GM21390 (cell line): ENCODE measurements around the gene HACD1.
"Not testable (repeated sequence)": the region's sequence is repeated elsewhere in the genome, so short reads cannot be mapped to it uniquely, and the experiment has no call there.

Experiments used
- ATAC-seq: cut with Tn5 transposase; IDR thresholded peaks from one replicate; pipeline ENCODE4 v1.9.1; 2021; ENCODE audit not compliant: unreplicated experiment

The HACD1 gene

DNA sequence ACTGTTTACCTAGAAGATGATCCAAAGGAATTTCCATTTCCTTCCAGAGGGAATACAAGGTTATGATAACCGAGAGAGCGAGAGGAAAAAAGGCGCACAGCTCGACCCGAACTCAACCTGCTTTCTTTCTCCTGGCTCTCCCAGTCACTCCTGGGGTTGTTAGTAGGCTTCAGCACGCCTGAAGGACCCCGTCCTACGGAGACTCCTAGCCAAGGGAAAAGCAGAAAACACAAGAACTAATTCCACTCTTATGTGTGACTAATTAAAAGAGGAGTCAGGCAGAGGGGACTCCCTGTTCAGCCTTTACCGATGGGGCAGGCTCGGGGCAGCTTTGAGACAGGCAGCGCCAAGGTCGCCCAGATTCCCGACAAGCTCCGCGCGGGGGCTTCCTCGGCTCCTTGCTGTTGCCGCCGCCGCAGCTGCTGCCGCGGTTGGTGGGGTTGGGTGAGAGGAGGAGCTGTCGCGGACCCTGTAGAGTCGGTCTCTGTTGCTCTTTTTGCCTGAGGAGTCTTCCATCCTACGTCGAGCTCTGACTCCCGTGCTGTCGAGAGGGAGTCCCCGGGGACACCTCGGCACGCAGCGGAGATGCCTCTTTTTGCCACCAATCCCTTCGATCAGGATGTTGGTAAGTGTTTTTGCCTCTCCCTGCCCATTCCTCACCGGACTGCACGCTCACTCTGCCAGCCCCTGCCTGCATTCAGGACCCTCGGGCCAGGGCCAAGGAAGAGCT, 26.7 kb upstream of the HACD1 start, which contains the start of gene STAM:
STAM (plus strand) TSS at position 397 of the 730 bp plus-strand sequence; CDS start at position 586, 189 bp downstream.
- peak; percentile 88 for ATAC-seq

DNA sequence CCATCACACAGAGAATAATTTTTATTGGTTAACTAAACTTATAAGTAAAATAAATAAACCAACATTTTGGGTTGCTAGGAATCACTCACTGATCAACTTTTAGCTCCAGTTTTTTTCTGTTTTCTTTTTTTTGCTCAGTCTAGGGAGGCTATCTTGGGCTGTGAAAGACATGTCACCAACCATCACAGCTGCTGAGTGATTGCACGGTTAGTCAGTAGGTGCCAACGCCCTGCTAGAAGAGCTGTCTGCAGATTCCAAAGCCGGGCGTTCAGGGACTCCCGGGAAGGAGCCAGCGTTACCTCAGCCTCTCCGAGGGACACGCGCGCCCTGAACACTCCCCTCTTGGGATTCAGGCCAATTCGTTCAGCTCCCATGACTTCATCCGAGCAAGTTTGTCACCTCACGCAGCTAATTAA, 26.2 kb upstream of the HACD1 start:
- ATAC-seq = peak; percentile 31

DNA sequence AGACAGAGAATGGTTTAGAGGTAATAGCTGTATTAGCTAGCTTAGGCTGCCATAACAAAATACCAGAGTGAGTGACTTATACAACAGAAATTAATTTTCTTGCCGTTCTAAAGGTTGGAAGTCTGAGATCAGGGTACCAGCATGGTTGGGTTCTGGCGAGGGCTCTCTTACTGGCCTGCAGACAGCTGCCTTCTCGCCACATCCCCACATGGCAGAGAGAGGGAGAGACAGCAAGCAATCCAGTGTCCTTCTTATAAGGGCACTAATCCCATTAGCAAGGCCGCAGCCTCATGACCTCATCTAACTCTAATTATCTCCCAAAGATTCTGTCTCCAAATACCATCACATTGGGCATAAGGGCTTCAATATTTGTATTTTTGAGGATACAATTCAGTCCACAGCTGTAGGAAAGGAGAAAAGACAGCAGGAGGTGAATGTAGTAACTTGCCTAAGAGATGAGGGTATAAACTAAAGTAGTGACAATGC, 23.2 kb upstream of the HACD1 start:
- ATAC-seq = no peak

DNA sequence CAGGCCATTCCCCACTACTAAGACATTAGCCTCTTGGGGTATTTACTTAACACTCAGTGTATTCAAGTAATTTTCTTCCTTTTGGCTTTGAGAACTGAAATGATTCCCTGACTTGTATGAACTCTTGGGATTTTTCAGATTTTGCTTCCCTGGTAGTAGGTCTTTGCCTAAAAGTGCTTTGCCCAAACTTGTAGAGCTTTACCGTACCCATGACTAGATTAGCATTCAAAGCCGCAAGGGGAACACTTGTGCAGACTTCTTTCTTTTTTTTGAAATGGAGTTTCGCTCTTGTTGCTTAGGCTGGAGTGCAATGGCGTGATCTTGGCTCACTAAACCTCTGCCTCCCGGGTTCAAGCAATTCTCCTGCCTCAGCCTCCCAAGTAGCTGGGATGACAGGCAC, 20.7 kb upstream of the HACD1 start:
- no peak for ATAC-seq

DNA sequence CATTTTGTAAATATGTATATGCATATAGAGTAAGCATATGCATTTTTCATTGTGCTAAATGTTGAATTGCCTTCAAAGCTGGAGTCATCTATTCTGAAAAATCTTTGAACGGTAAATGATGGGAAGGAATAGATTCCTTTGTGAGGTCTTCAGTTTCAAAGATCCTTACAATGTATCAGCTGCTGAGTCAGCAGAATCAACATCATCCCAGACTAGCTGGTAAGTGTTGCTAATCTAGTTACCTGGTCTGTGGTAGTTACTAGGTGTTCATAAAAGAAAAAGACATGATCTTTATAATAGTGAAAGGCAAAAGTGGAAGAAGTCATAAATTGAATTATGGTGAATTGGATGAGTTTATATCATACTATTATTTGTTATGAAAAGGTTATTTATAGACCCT, 16.2 kb upstream of the HACD1 start:
- ATAC-seq = no peak

DNA sequence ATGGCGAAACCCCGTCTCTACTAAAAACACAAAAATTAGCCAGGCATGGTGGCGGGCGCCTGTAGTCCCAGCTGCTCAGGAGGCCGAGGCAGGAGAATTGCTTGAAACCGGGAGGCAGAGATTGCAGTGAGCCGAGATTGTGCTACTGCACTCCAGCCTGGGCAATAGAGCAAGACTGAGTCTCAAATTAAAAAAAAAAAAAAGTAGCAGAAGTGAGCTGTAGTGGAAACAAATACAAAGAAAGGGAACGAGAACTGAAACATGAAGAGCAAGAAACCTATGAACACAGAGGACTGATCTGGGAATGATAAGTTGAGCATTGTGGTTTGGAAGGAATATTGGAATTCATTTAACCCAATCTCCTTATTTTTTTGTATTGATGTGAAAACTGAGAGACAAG, 15.4 kb upstream of the HACD1 start:
- ATAC-seq = not testable (repeated sequence)

DNA sequence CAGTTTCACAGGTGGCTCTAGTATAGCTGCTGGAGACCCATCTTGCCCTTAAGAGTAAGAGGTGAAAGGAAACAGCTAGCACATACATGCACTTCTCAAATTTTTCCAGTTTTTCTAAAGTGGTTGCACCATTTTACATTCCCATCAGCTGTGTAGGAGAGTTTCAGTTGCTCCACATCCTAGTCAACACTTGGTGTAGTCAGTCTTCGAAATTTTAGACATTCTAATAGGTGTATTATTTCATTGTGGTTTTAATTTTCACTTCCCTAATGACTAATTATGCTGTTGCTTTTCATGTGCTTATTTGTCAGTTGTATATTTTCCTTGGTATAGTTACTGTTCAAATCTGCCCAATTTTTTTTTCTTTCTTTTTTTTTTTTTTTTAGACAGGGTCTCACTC, 9.5 kb upstream of the HACD1 start:
- ATAC-seq = no peak

DNA sequence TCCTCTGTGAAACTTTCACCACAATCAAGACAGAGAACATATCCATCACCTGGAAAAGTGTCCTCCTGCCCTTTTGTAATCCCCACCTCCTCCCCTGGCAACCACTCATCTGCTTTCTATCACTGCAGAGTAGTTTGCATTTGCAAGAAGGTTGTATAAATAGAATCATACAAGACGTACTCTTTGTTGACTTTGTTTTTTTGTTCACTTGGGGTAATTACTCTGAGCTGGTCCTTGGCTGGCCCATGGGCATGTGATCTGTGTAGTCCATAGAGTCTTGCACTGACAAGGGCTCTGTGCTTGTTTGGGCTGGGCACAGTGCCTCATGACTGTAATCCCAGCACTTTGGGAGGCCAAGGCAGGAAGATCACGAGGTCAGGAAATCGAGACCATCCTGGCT, 7.8 kb upstream of the HACD1 start:
- no peak for ATAC-seq

DNA sequence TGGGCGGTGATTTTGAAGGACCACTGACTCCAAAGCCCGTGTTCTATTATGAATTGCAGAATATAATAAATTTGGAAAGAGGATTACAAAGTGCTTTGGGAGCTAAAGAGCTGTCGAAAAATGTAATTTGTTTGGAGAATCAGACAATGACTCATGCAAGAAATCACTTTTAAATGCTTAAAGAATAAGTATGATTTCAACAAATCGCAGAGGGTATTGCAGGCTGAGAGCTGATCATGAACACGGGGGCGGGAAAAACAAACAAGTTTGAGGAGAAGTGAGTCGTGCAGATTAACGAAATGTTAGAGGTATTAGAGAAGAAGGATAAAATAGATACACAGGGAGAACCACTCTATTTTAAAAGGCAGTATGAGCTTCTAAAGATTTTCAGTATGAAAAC, 4.9 kb upstream of the HACD1 start:
- no peak for ATAC-seq

DNA sequence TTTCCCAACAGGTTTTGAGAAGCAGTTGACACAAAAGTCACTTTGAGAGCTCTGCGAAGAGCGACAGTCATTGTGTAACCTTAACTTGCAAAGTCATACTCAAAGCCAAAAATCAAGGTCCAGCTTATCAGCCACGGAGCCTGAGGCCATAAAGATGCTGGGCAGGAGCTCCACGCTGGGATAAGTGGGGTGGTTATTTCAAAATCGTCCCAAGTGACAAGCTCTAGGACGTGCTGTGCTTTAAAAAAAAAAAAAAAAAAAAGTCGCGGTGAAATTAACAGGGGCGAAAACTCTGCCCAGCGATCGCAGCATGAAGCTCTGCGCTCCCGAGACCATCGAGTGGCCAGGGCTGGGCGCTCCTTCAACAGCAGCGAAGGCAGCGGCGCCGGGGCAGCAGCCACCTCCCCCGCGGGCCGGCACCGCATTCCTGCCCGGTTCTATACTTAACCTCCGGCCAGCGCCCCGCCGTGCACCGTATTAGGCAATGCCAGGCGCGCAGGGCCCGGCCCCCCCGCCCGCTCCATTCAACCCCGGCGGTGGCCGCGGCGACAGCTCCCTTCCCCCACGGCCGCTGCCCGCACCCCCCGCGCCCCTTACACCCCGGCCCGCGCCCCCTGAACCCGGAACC, 657 bp downstream of the HACD1 start:
- ATAC-seq = peak; percentile 42

DNA sequence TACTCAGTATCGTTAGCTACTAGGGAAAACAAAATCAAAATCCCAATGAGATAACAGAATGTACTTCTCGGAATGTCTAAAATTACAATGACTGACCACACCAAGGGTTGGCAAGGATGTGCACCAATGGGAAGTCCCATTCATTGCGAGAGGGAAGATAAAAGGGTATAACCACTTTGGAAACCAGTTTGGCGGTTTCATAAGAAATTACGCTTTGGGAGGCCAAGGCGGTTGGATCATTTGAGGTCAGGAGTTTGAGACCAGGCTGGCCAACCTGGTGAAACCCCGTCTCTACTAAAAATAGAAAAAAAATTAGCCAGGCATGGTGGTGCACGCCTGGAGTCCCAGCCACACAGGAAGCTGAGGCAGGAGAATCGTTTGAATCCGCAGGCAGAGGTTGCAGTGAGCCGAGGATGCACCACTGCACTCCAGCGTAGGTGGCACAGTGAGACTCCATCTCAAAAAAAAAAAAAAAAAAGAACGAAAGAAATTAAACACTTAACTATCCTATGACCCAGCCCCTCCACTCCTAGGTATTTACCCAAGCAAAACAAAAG, 7.6 kb downstream of the HACD1 start:
- ATAC-seq = no peak

DNA sequence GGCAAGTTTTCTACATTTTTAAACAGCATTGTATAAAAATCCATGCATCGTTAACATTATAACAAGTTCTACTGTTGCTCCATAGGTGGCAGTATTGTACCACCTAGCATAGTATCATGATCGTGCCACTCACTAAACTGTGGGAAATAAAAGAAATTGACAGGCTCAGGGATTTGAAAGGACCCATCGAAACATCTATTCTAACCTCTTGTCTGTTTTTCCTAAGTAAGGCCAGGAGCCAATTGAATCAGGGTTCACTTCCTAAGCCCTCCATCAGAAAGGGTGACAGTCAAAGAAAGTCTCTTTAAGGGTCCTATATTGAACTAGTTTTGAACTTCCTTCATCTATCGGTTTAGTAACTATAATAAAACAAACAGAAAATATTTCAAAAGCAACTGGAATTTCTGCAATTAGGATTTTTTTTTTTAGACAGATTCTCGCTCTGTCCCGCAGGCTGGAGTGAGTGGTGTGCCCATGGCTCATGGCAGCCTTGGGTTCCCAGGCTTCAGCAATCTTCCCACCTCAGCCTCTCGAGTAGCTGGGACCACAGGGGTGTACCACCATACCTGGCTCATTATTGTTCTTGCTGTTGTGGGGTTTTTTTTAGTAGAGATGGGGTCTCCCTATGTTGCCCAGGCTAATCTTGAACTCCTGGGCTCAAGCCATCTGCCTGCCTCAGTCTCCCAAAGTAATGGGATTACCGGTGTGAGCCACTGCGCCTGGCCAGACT, 9.4 kb downstream of the HACD1 start:
- peak; percentile 92 for ATAC-seq

DNA sequence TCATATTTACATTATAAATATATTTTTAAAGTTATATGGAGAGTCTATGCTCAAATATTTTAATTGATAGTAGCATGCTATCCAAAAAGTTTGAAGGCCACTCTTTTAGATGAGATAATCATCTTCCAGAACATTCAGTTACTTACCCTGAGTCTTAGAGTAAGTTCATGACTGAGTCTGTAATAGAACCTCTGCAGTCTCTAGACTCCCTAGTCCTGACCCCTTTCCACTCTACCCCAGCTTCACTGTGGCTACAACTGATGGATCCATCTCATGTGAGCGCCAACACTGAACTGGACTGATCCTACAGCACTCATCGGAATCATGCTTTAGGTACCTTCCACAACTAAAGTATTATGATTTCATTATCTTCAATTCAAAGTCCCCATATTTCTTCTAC, 10.1 kb downstream of the HACD1 start:
- no peak for ATAC-seq

DNA sequence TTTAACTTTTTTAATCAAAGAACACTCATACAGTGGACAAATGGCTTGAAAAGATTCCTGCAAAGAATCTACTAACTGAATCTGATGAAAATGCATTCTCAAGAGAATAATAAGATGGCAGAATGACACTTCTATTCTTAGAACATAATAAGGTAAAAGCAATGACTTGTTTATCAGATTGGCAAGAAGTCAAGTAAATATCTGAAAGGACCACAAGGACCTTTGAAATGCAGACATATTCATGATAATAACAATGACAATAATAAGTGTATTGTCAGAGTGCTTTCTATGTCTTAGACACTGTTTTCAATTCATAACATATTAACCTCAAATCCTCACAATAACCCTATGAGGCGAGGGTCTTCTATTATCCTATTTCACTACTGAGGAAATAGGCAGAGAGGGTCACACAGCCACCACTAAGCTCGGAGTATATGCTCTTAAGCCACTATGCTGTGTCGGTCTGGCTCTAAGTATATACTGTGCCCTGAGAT, 10.6 kb downstream of the HACD1 start:
- ATAC-seq = no peak

DNA sequence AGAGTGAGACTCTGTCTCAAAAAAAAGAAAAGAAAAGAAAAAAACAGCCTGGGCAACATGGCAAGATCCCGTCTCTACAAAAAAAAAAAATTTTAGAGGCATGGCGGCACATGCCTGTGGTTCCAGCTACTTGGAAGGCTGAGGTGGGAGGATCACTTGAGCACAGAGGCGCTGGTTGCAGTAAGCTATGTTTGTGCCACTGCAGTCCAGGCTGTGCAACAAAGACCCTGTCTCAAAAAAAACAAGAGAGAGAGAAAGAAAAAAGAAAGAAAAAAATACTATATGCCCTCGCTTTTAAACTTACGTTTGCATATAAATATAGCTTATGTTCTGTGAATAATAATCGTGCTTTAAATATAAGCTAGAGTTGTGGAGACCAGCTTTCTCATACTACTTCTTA, 11.2 kb downstream of the HACD1 start:
- no peak for ATAC-seq

DNA sequence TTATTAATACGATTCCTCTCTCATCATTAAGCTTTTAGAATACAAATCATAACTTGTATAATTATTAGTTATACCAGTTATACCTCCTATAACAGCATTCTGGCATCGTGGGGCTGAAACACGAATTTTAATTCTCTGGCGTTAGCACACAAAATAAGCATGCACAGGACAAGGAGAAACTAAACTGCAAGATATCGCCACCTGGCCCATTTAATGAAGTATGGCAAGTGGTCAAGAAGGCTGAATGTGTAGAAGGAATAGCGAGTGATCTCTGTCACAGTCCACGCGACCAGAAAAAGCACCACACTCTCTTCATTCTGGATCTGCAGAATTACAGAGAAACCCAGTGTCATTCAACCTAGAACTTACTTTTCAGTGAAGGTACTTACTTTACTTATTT, 18.1 kb downstream of the HACD1 start:
- ATAC-seq = no peak

DNA sequence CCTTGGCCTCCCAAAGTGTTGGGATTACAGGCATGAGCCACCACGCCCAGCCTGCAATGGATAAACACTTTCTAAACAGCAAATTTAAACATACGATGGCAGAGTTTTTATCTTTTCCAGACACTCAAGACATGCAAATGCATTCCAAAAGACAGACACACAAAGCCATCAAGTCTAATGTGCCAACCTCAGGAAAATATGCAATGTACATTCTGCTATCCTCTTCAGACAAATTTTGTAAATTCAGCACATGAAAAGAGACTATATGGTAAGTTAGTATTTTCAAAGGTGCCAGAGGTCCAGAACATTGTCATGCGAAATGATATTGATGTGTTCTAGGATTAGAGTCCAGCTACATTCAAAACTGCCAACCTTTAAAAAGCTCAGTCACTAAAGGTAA, 19.8 kb downstream of the HACD1 start:
- ATAC-seq = no peak

DNA sequence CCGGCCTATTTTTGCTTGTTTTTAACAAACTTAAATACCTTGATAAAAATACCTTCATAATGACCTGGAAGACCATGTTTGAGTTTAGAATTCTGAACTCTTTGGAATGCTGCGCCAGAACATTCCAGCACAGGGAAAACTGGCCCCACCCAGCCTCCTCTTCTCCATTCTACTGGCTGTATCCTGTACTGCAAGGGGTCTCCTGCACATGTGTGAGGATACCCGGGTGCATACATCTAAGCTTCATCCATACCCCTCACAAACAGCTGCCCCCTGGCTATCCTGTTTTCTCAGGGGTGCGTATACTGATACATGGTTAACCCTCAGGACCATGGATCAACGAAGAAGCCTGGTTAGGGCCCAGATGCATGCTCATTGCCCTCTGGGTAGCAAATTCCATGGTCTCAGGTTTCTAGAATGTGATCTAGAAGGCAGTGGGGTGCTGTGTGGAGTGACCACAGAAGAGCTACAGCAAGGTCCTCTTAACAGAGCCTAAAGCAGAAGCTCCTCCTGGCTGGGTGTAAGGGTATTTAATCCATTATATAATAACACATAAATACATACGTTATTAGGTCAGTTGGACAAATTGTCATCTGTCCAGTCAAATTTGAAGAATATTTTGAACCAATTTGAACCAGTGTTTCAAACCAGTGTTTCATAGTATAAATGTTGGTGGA, 26.1 kb downstream of the HACD1 start:
- ATAC-seq = no peak

DNA sequence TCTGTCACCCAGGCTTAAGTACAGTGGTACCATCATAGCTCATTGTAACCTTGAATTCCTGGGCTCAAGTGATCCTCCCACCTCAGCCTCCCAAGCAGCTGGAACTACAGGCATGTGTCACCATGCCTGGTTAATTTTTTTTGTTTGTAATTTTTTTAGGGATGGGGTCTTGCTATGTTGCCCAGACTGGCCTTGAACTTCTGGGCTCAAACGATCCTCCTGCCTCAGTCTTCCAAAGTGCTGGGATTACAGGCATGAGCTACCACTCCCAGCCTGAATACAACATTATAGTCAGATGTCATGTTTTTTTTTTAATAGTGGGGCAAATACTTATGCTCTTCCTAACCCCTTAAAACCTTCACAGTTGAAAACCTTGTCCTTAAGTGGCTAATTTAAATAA, 27.9 kb downstream of the HACD1 start:
- not testable (repeated sequence) for ATAC-seq

DNA sequence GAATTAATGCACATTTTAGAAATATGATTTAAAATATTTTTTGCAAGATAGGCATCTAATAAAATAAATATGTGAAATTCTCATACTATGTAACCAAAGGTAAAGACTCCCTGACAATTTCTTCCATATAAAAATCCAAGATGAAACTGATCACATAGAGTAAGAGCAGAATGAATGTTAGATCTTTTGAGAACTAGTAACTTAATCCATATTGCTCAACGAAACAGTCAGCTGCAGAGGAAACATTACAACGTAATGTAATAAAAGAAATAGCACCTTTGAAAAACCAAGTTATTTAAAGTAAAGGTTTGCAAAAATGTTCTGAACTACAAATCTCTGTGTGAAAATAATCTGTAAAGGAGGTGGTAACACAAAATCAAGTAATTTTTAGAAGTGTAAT, 28.8 kb downstream of the HACD1 start:
- ATAC-seq = no peak

DNA sequence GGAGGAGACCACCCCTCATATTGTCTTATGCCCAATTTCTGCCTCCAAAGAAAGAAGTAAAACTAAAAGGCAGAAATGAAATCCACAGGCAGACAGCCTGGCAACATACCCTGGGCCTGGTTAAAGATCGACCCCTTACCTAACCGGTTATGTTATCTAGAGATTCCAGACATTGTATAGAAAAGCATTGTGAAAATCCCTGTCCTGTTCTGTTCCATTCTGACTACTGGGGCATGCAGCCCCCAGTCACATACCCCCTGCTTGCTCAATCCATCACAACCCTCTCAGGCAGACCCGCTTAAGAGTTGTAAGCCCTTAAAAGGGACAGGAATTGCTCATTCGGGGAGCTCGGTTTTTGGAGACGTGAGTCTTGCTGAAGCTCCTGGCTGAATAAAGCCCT, 29.9 kb downstream of the HACD1 start:
- ATAC-seq = not testable (repeated sequence)
